HepG2 (cell line): ENCODE results near the gene CNTD1. TPM values are rescaled to one million over a fixed set of nuclear protein-coding genes. Genes with fewer than 3 reads are reported as not detected.

Source experiments
- AGO1 ChIP-seq: fragments of 200-400 bp; formaldehyde crosslinking; IDR thresholded peaks from 2 replicates; pipeline ENCODE4 v1.6.1; 2017; ENCODE audit warnings: mild to moderate bottlenecking, low read depth, low read length, moderate library complexity; ENCODE audit not compliant: poor library complexity, severe bottlenecking
- CBFB ChIP-seq: sonication (generic); formaldehyde crosslinking; IDR thresholded peaks from 2 replicates; pipeline ENCODE4 v1.4.0; 2020; ENCODE audit warnings: missing genetic modification reagents
- GZF1 ChIP-seq: sonication (generic); formaldehyde crosslinking; IDR thresholded peaks from 2 replicates; pipeline ENCODE4 v1.5.1; 2020; ENCODE audit warnings: mild to moderate bottlenecking, missing genetic modification reagents
- HHEX ChIP-seq: IDR thresholded peaks from 2 replicates; pipeline ENCODE4 v1.6.1; 2016; ENCODE audit warnings: control low read depth
- HNRNPH1 ChIP-seq: fragments of 200-400 bp; formaldehyde crosslinking; optimal IDR thresholded peaks from 2 replicates; pipeline ENCODE3; 2017; ENCODE audit warnings: mild to moderate bottlenecking, low read depth, low read length
- IKZF4 ChIP-seq: sonication (generic); formaldehyde crosslinking; IDR thresholded peaks from 2 replicates; pipeline ENCODE4 v1.5.1; 2020; ENCODE audit warnings: borderline replicate concordance, mild to moderate bottlenecking, low read depth, missing genetic modification reagents; ENCODE audit errors: not compliant biosample characterization
- JUND ChIP-seq: sonication (generic); formaldehyde crosslinking; IDR thresholded peaks from 2 replicates; pipeline ENCODE4 v1.8.0; 2022; ENCODE audit warnings: mild to moderate bottlenecking, missing genetic modification reagents
- MBNL3 ChIP-seq: fragments of 250-450 bp; sonication (Bioruptor Pico); conservative IDR thresholded peaks from 2 replicates; pipeline ENCODE4 v1.8.0; 2022; ENCODE audit warnings: mild to moderate bottlenecking, inconsistent platforms
- MEF2D ChIP-seq: sonication (generic); formaldehyde crosslinking; IDR thresholded peaks from 2 replicates; pipeline ENCODE4 v1.5.1; 2020; ENCODE audit warnings: mild to moderate bottlenecking, missing genetic modification reagents
- MLXIP ChIP-seq: sonication (generic); formaldehyde crosslinking; IDR thresholded peaks from 2 replicates; pipeline ENCODE4 v1.9.0; 2021; ENCODE audit warnings: missing genetic modification reagents, borderline replicate concordance
- POGZ ChIP-seq: sonication (generic); formaldehyde crosslinking; IDR thresholded peaks from 2 replicates; pipeline ENCODE4 v1.4.0; 2020; ENCODE audit warnings: mild to moderate bottlenecking, missing genetic modification reagents
- PRDM15 ChIP-seq: sonication (generic); formaldehyde crosslinking; IDR thresholded peaks from 2 replicates; pipeline ENCODE4 v1.4.0; 2020; ENCODE audit warnings: missing genetic modification reagents
- RFX3 ChIP-seq: IDR thresholded peaks from 2 replicates; pipeline ENCODE4 v1.6.1; 2016; ENCODE audit warnings: missing biosample characterization, missing genetic modification reagents
- SYNCRIP ChIP-seq: fragments of 200-400 bp; formaldehyde crosslinking; IDR thresholded peaks from 2 replicates; pipeline ENCODE4 v1.6.1; 2018; ENCODE audit warnings: mild to moderate bottlenecking, low read depth, low read length; ENCODE audit not compliant: insufficient read depth
- TMF1 ChIP-seq: sonication (generic); formaldehyde crosslinking; IDR thresholded peaks from 2 replicates; pipeline ENCODE4 v1.8.1; 2022; ENCODE audit warnings: low read depth, missing genetic modification reagents
- ZBTB3 ChIP-seq: sonication (generic); formaldehyde crosslinking; IDR thresholded peaks from 2 replicates; pipeline ENCODE4 v1.4.0; 2020; ENCODE audit warnings: low read depth, mild to moderate bottlenecking, moderate library complexity, missing genetic modification reagents, borderline replicate concordance
- ZMYM4 ChIP-seq: sonication (generic); formaldehyde crosslinking; IDR thresholded peaks from 2 replicates; pipeline ENCODE4 v1.8.1; 2023; ENCODE audit warnings: mild to moderate bottlenecking, missing genetic modification reagents
- ZNF160 ChIP-seq: sonication (generic); formaldehyde crosslinking; IDR thresholded peaks from 2 replicates; pipeline ENCODE4 v1.8.0; 2022; ENCODE audit warnings: mild to moderate bottlenecking, inconsistent platforms, missing genetic modification reagents
- ZNF230 ChIP-seq: sonication (generic); formaldehyde crosslinking; IDR thresholded peaks from 2 replicates; pipeline ENCODE4 v1.4.0; 2020; ENCODE audit warnings: mild to moderate bottlenecking, missing genetic modification reagents
- ZNF260 ChIP-seq: sonication (generic); formaldehyde crosslinking; IDR thresholded peaks from 2 replicates; pipeline ENCODE4 v1.4.0; 2020; ENCODE audit warnings: missing genetic modification reagents, low read depth, mild to moderate bottlenecking, borderline replicate concordance
- ZNF333 ChIP-seq: sonication (generic); formaldehyde crosslinking; IDR thresholded peaks from 2 replicates; pipeline ENCODE4 v1.4.0; 2020; ENCODE audit warnings: mild to moderate bottlenecking, missing genetic modification reagents, borderline replicate concordance
- ZNF33B ChIP-seq: sonication (generic); formaldehyde crosslinking; IDR thresholded peaks from 2 replicates; pipeline ENCODE4 v1.5.1; 2020; ENCODE audit warnings: mild to moderate bottlenecking, missing genetic modification reagents
- ZNF430 ChIP-seq: sonication (generic); formaldehyde crosslinking; IDR thresholded peaks from 2 replicates; pipeline ENCODE4 v1.9.0; 2021; ENCODE audit warnings: mild to moderate bottlenecking, missing genetic modification reagents
- ZNF468 ChIP-seq: sonication (generic); formaldehyde crosslinking; IDR thresholded peaks from 2 replicates; pipeline ENCODE4 v1.8.0; 2022; ENCODE audit warnings: mild to moderate bottlenecking, moderate library complexity, missing genetic modification reagents
- ZNF580 ChIP-seq: IDR thresholded peaks from 2 replicates; pipeline ENCODE4 v1.6.1; 2016; ENCODE audit warnings: low read depth, borderline replicate concordance
- ZNF720 ChIP-seq: sonication (generic); formaldehyde crosslinking; IDR thresholded peaks from 2 replicates; pipeline ENCODE4 v1.4.0; 2020; ENCODE audit warnings: missing genetic modification reagents
- polyA plus RNA-seq, 8 experiments: library from polyadenylated mRNA; depleted of rRNA in 3 of 8; stranded (reverse) in 7 of 8; unstranded in 1 of 8; fragments of >200 nt; fragmentation: Illumina TruSeq in 4 of 8; extraction: Trizol in 4 of 8; gene quantifications; 2 replicates each; pipeline versions ENCODE4 v1.2.1 to v1.2.3, GENCODE V29; 2011 to 2016; ENCODE audit warnings: low read depth in 4 of 8, missing spikeins in 1 of 8, mixed read lengths in 1 of 8; ENCODE audit not compliant: insufficient read depth in 1 of 8
- total RNA-seq, 5 experiments: library from RNA; depleted of rRNA; stranded (reverse); fragments of >200 nt; fragmentation: Illumina TruSeq; extraction: Trizol; gene quantifications; 2 replicates each; pipeline ENCODE4 v1.2.3, GENCODE V29; 2016; ENCODE audit warnings: low read depth in 1 of 5

CNTD1 gene
- total and polyA plus RNA-seq, 2 of the 13 experiments (the other 11 are each of a cell fraction or from before 2014, with no cell fraction given), result 0.11 to 0.15 TPM

- TF ChIP-seq MLXIP, result no peak
- no peak for TF ChIP-seq HNRNPH1
- TF ChIP-seq MBNL3 (CRISPR knock-in tag), result no peak
- TF ChIP-seq SYNCRIP, result no peak
- TF ChIP-seq GZF1 (CRISPR knock-in tag), result no peak
- no peak for TF ChIP-seq ZNF430 (CRISPR knock-in tag)
- no peak for TF ChIP-seq TMF1 (CRISPR knock-in tag)
- TF ChIP-seq ZNF720 (CRISPR knock-in tag), result no peak
- TF ChIP-seq HHEX, result no peak
- no peak for TF ChIP-seq MEF2D (CRISPR knock-in tag)
- no peak for TF ChIP-seq AGO1
- no peak for TF ChIP-seq JUND (CRISPR knock-in tag)
- TF ChIP-seq ZNF33B (CRISPR knock-in tag), result no peak
- TF ChIP-seq ZNF580 (CRISPR knock-in tag), result peak; percentile 43; the same call in 1 of the 2 replicates
- no peak for TF ChIP-seq ZNF468 (CRISPR knock-in tag)
- TF ChIP-seq RFX3 (CRISPR knock-in tag), result no peak
- TF ChIP-seq CBFB (CRISPR knock-in tag), result no peak
- no peak for TF ChIP-seq POGZ (CRISPR knock-in tag)
- no peak for TF ChIP-seq IKZF4
- TF ChIP-seq ZNF260 (CRISPR knock-in tag), result no peak
- TF ChIP-seq ZBTB3, result no peak
- TF ChIP-seq PRDM15 (CRISPR knock-in tag), result no peak
- TF ChIP-seq ZMYM4, result no peak
- no peak for TF ChIP-seq ZNF230 (CRISPR knock-in tag)
- TF ChIP-seq ZNF160 (CRISPR knock-in tag), result no peak
- no peak for TF ChIP-seq ZNF333 (CRISPR knock-in tag)
These were observed 21.4 kb downstream of the CNTD1 start (continued) for GRCh38 chr17:42819939-42820535.
